ENCODE measurements around the gene PHACTR1. TPM values are rescaled to one million over a fixed set of nuclear protein-coding genes. Genes with fewer than 3 reads are reported as not detected.

The PHACTR1 gene
- total RNA-seq, 1 experiment from 2014 or later: 2.6 TPM

GRCh38 chr6:12977206-12977605 is 260.6 kb downstream of the PHACTR1 start:
- intact Hi-C loops (cut with micrococcal nuclease; ENCODE audit: unreplicated experiment): no loop called here
- no peaks in the 10 kb centered on the region for H3K27me3 ChIP-seq (replicated peaks; ENCODE audit: insufficient read depth, low read depth, low read length, poor library complexity)
- BruUV-seq (replicated peaks): no TSS peak
- ChIA-PET CTCF (no interaction called here), POLR2A (ENCODE audit: low non-redundant PET) (no interaction called here)
- H3K4me1 ChIP-seq (ENCODE audit: insufficient read depth, low read length, poor library complexity, severe bottlenecking): no peaks in the 10 kb centered on the region
- DNase-seq (ENCODE audit: low spot score): no peak
- no peak overlapping the region for H3K4me3 ChIP-seq (ENCODE audit: low read depth, low read length, poor library complexity, severe bottlenecking)
- TF ChIP-seq EZH2 (IDR thresholded peaks at IDR 0.05; ENCODE audit: borderline replicate concordance, low read depth, low read length, poor library complexity, severe bottlenecking) (no peak), CTCF (conservative IDR thresholded peaks at IDR 0.05; ENCODE audit: low read depth, low read length) (no peak)
- H3K27ac ChIP-seq (ENCODE audit: low read depth, low read length, poor library complexity, severe bottlenecking): no peak overlapping the region
- no peaks in the 10 kb centered on the region for H3K36me3 ChIP-seq (ENCODE audit: insufficient read depth, low read length, poor library complexity, severe bottlenecking)
- no peaks in the 10 kb centered on the region for H3K9me3 ChIP-seq (ENCODE audit: low read depth, low read length, poor library complexity, severe bottlenecking)

- no TSS peak for BruUV-seq (replicated peaks)
- ChIA-PET CTCF (no interaction called here), POLR2A (ENCODE audit: low non-redundant PET) (interaction anchor here (0.5 kb wide), 1 partner anchor 285 kb away, joined by 7 read pairs; no protein-coding TSS in a partner anchor)
- Histone ChIP-seq H3K9me3 (ENCODE audit: low read depth, low read length, poor library complexity, severe bottlenecking) (no peaks in the 10 kb centered on the region), H3K4me3 (ENCODE audit: low read depth, low read length, poor library complexity, severe bottlenecking) (no peak overlapping the region), H3K4me1 (ENCODE audit: insufficient read depth, low read length, poor library complexity, severe bottlenecking) (no peaks in the 10 kb centered on the region), H3K27me3 (replicated peaks; ENCODE audit: insufficient read depth, low read depth, low read length, poor library complexity) (no peaks in the 10 kb centered on the region), H3K36me3 (ENCODE audit: insufficient read depth, low read length, poor library complexity, severe bottlenecking) (no peaks in the 10 kb centered on the region), H3K27ac (ENCODE audit: low read depth, low read length, poor library complexity, severe bottlenecking) (no peak overlapping the region)
- no peak for DNase-seq (ENCODE audit: low spot score)
- intact Hi-C loops (cut with micrococcal nuclease; ENCODE audit: unreplicated experiment): no loop called here
- no peak for TF ChIP-seq CTCF (conservative IDR thresholded peaks at IDR 0.05; ENCODE audit: low read depth, low read length)
- TF ChIP-seq EZH2 (IDR thresholded peaks at IDR 0.05; ENCODE audit: borderline replicate concordance, low read depth, low read length, poor library complexity, severe bottlenecking): no peak
These were observed 261.2 kb downstream of the PHACTR1 start for GRCh38 chr6:12977806-12978205.

GRCh38 chr6:12980741-12981140 is 264.2 kb downstream of the PHACTR1 start:
- TF ChIP-seq EZH2 (IDR thresholded peaks at IDR 0.05; ENCODE audit: borderline replicate concordance, low read depth, low read length, poor library complexity, severe bottlenecking) (no peak), CTCF (conservative IDR thresholded peaks at IDR 0.05; ENCODE audit: low read depth, low read length) (no peak)
- no peak for DNase-seq (ENCODE audit: low spot score)
- H3K27me3 ChIP-seq (replicated peaks; ENCODE audit: insufficient read depth, low read depth, low read length, poor library complexity): no peaks in the 10 kb centered on the region
- intact Hi-C loops (cut with micrococcal nuclease; ENCODE audit: unreplicated experiment): no loop called here
- ChIA-PET POLR2A (ENCODE audit: low non-redundant PET) (no interaction called here), CTCF (no interaction called here)
- BruUV-seq (replicated peaks): no TSS peak
- H3K36me3 ChIP-seq (ENCODE audit: insufficient read depth, low read length, poor library complexity, severe bottlenecking): no peaks in the 10 kb centered on the region
- no peaks in the 10 kb centered on the region for H3K9me3 ChIP-seq (ENCODE audit: low read depth, low read length, poor library complexity, severe bottlenecking)
- no peak overlapping the region for H3K27ac ChIP-seq (ENCODE audit: low read depth, low read length, poor library complexity, severe bottlenecking)
- H3K4me1 ChIP-seq (ENCODE audit: insufficient read depth, low read length, poor library complexity, severe bottlenecking): no peaks in the 10 kb centered on the region
- no peak overlapping the region for H3K4me3 ChIP-seq (ENCODE audit: low read depth, low read length, poor library complexity, severe bottlenecking)
